Umbilical cord (tissue), 2 donors: Measurements from ENCODE around the gene APBB2. TPM values are rescaled to one million over a fixed set of nuclear protein-coding genes. Genes with fewer than 3 reads are reported as not detected.
"Not testable (repeated sequence)": the region's sequence is repeated elsewhere in the genome, so short reads cannot be mapped to it uniquely, and the experiment has no call there.

Source experiments
- DNase-seq: peaks from one replicate; pipeline ENCODE4 v3.0.0-alpha.2; 2015; ENCODE audit warnings: low spot score
- total RNA-seq: library from RNA; depleted of rRNA; stranded (reverse); fragments of >200 nt; gene quantifications from one replicate; pipeline ENCODE4 v1.2.3, GENCODE V29; 2014; ENCODE audit warnings: low replicate concordance; ENCODE audit not compliant: insufficient read depth

APBB2 gene
- total RNA-seq, 1 donor from 2014 or later: 60.2 TPM

DNA sequence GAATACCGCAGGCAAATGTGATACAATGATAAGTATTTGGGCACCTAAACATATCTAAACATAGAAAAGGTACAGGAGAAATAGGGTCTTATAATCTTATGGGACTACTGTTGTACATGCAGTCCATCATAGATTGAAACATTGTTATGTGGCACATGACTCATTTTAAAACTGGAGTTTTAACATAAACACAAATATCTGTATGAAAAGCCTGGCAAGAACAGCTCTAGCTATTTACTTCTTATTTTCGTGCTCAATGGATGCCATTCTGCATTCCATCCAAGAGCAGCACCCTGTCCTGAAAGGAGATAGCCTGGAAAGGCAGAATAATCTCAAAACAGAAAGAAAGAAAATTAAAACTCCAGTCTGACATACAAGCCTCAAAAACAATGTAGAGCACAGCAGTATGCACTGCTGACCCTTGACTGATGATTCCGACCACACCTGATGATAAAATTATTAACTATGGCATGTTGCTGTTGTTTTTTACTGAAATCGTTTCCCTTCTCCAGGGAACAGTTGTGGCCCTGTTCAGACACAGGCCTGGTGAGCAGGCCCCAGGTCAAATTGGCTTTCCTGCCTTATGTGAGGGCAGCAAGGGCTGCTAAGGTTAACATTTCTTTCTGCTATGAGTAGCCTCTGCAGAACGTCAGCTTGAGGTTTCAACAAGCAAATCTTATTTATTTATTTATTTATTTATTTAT lies 152.7 kb downstream of the APBB2 start:
- no peak for DNase-seq

DNA sequence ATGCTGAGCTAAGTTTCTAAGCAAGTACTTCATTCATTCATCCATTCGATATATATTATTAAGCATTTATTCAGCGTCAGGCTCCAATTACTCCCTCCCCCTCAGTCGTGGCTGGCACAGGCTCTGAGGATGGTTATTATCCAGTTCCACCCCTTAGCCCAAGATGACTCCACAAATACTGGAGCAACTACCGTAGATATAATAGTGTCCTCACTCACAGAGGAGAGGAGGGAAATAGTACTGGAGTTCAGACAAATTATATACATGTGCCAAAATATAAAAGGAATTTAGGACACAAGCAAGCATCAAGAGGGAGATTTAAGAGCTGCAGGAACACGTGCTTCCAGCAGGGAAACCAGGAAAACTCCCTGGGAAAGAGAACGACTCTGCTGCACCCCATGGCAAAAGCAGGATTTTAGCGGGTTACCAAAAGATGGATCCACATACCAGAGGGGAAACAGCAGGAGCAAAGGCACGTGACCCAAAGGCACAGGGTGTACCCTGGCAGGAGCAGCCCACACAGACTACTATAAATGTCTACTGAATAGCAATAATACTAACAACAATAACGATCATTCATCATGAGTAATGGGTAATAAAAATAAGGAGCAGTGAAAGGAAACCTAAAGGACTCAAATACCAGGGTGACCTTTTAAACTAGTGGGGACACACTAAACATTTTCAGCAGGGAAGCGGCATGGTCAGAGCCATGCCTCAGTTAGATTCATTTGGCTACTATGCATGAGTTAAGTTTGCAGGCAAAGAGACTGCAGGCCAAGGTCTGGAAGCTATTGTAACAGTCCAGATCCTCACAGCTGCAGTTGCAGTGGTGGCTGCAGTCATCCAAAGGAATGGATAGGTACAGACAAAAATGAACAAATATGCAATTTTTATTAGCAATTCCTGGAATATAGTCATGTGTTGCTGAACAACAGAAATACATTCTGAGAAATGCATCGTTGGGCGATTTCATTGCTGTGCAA lies 153.7 kb downstream of the APBB2 start:
- DNase-seq: no peak

GRCh38 chr4:41059411-41059810 lies 154.9 kb downstream of the APBB2 start:
- DNase-seq: not testable (repeated sequence)

DNA sequence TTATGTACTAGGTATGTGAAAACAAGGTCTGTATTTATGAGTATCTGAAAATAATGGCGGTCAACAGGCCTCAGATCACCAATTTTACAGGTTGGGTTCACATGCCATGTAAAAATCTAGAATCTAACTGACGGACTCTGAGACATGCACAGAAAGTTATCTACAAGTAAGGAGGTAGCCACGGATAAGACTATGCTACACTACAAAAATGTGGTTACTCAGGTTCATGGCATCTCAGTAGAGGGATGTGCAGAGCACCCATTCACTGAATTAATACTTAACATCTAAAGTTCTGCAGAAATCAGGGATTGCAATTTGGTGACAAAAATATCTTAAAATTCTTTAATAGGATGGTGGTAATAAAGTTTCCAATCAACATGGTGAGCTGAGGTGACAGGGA lies 155.9 kb downstream of the APBB2 start:
- no peak for DNase-seq

DNA sequence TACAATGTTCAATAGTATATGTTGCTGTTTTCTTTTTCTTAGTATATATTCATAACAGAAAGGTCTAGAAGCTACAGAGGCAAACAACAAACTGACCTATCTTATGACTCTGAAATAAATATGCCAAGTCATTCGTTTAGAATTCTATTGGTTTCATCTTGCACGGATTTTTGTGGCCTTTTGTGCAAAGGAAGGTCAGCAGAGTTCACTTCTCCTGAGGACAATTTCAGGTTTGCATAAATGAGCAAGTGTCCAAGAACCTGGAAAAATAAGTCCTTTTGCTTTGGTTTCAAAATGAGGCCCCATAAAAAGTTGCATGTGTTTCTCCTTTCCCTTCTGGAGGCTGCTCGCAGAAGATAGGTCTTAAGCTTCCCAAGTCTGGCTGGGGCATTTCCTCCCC lies 156.9 kb downstream of the APBB2 start:
- no peak for DNase-seq

- DNase-seq: no peak
Measured at GRCh38 chr4:41052287-41052686, 162.1 kb downstream of the APBB2 start.

DNA sequence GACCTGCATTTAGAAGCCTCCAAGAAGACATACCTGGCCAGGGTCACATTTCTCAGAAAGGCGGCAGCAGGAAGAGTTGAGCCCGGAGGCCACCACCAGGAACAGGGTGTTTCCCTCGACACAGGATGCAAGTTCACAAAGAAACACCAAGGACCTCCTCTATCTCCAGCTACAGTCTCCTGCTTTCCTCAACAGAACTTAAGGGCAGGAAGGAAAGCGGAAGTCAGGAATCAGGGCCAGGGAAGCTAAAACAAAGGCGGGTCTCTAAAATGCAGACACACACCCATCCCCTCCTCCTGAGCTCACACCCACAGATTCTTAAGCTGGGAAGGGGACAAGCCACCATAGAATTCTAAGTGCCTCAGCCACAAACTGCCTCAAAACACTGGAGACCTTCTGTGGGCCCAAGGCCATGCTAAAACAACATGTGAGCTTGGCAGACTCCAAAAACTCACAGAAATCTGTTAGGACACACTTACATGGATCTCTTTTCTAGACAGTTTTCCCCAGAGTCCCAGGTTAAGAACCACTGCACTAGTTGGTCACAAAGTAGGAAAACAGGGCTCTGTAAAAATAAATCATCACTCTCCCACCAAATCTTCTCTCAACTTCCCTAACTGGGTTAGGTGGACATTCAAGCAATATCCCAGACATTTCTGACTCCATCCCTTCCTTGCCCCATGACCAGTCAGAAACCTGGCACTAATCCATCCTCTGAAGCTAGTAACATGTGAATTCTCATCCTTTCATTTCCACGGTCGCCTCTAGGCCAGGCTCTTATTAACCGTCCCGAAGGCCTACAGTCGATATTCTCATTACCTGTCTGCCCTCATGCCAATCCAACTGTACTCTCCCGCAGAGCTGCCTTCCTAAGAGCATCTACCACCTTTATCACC lies 163.2 kb downstream of the APBB2 start:
- no peak for DNase-seq

- no peak for DNase-seq
Measured at GRCh38 chr4:41050116-41050515, 164.2 kb downstream of the APBB2 start.

GRCh38 chr4:41049176-41049575 lies 165.2 kb downstream of the APBB2 start:
- not testable (repeated sequence) for DNase-seq

DNA sequence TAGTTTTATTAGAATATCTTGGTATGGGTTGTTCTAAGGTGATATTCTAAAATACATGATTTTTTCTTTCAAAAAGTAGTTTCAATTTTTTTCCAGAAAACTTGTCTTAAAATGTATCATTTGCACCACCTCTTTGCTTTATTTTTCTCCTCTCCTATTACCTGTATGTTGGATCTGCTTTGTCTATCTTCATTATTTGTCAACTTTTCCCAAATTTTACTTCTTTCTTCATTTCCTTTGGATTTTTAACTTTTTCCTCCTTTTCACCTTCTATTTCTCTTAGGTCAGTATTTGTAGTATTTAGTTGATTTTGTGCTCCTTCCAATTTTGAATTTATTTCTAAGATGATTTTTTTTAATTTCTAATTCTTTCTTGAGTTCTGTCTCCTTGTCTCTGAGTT lies 169.6 kb downstream of the APBB2 start:
- DNase-seq: no peak

- no peak for DNase-seq
Measured at GRCh38 chr4:41044165-41044564, 170.2 kb downstream of the APBB2 start.

GRCh38 chr4:41043465-41043864 lies 170.9 kb downstream of the APBB2 start:
- DNase-seq: no peak

DNA sequence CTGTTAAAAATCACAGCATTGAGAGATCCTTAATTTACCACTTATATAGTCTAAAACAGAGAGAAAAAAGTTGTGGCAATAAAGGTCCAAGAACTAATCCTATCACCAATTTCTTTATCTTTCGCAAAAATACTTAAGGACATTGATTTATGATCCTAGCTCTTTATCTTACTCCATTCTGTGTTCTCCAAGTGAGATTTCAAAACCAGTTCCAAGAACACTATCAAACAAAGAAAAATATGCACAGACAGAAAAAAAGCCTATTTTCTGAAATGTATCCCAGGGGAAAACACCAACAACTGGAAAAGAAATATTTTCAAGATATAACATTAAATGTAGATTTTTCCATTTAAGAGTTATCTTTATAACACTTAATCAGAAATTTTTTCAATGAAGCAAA lies 172.8 kb downstream of the APBB2 start:
- peak; percentile 57 for DNase-seq

DNA sequence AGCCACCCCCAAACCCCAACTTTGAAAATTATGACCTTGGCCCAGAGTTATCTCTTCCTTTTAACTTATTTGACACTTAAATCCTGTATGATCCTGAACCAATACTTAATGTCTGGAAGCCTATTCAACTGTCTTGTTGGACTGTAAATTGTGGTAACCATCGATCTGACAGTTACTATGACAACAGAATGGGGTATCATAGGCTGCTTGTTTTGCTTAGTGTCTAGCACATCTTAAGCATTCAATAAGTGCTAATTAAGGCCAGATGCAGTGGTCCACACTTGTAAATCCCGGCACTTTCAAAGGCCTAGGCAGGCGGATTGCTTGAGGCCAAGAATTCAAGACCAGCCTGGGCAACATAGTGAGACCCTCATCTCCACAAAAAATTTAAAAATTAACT lies 175.0 kb downstream of the APBB2 start:
- no peak for DNase-seq

DNA sequence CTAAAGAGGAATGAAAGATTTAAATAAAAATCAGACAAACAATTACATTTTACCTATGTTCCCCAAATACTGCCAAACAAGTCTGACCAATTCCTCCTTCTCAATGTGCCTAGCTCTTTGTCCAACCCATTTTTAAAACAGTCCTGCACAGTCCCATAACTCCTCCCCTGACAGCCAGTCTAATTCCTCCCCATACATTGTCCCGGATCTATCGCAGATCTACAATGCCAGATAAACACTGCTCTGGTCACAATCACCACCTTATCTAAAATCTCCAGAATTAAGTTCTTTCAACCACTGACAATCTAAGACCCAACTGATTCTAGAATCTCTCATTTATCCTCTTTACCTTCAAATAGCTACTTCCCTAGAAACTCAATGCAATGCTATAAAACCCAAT lies 176.0 kb downstream of the APBB2 start:
- peak; percentile 55 for DNase-seq

GRCh38 chr4:41029098-41029497 lies 185.2 kb downstream of the APBB2 start:
- no peak for DNase-seq

DNA sequence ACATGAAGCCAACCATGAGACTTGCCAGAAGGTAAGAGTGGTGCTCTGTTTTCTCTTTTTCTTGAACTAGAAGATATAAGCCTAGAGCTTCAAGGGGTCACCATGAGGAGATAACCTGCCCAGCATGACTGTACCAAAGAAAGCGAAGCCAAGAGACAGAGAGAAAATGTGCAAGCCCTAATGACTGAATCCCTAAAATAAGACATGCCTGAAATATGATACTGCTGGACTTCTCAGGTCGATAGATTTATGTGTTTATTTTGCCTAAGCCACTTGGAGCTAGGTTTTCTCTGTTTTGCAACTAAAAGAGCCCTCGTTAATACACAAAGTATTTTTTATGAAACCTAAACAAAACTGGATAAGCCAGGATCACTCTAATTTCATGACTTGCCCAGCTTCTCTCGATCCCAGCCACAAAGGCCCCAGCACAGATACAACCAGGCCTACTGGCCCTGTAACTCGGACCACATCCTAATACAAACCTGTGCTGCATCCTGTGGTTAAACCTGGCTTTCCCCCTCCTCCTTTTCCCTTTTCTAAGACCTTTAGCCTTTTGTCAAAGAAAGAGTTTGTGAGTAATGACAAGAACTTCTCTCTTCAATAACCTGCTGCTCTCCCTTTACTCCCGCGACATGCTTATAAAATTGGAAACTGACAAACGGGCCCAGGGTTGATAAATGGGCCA lies 185.8 kb downstream of the APBB2 start:
- DNase-seq: peak; percentile 66

- no peak for DNase-seq
Measured at GRCh38 chr4:41026971-41027370, 187.4 kb downstream of the APBB2 start.

GRCh38 chr4:41025824-41026223 lies 188.5 kb downstream of the APBB2 start:
- DNase-seq: no peak

GRCh38 chr4:41024556-41025491 lies 189.5 kb downstream of the APBB2 start:
- DNase-seq: no peak
